ENCODE data around the gene RAP2A. TPM values are rescaled to one million over a fixed set of nuclear protein-coding genes. Genes with fewer than 3 reads are reported as not detected.

The RAP2A gene
- total RNA-seq, 2 donors from 2014 or later, result 31.0 to 39.4 TPM

- no peak for TF ChIP-seq CTCF (IDR thresholded peaks at IDR 0.05)
- H3K9me3 ChIP-seq, result no peaks in the 10 kb centered on the region
- H3K27ac ChIP-seq, result no peak overlapping the region
- H3K4me3 ChIP-seq, result no peak overlapping the region
- H3K36me3 ChIP-seq, result no peaks in the 10 kb centered on the region
- no peaks in the 10 kb centered on the region for H3K27me3 ChIP-seq (replicated peaks; ENCODE audit: insufficient read depth)
- H3K4me1 ChIP-seq (ENCODE audit: control insufficient read depth in 1 of 2, low read depth in 2 of 2), result peaks cover 17 to 28% of the 10 kb centered on the region in 2 donors
- DNase-seq (ENCODE audit: low spot score), result no peak
- no peak for ATAC-seq (ENCODE audit: insufficient number of reproducible peaks, low FRiP score, low read depth)
These were observed 5.1 kb downstream of the RAP2A start for GRCh38 chr13:97438856-97439595.

GRCh38 chr13:97440598-97441170 lies 6.7 kb downstream of the RAP2A start:
- Histone ChIP-seq H3K27me3 (replicated peaks; ENCODE audit: insufficient read depth) (no peaks in the 10 kb centered on the region), H3K9me3 (no peaks in the 10 kb centered on the region), H3K27ac (no peak overlapping the region), H3K4me3 (no peak overlapping the region), H3K36me3 (no peaks in the 10 kb centered on the region), H3K4me1 (ENCODE audit: control insufficient read depth in 1 of 2, low read depth in 2 of 2) (peaks cover 17 to 27% of the 10 kb centered on the region in 2 donors)
- no peak for TF ChIP-seq CTCF (IDR thresholded peaks at IDR 0.05)
- ATAC-seq (ENCODE audit: insufficient number of reproducible peaks, low FRiP score, low read depth) (no peak), DNase-seq (ENCODE audit: low spot score) (no peak)

- no peak overlapping the region for H3K27ac ChIP-seq
- TF ChIP-seq CTCF (IDR thresholded peaks at IDR 0.05), result no peak
- no peaks in the 10 kb centered on the region for H3K36me3 ChIP-seq
- no peak overlapping the region for H3K4me3 ChIP-seq
- DNase-seq (ENCODE audit: low spot score), result no peak
- H3K4me1 ChIP-seq (ENCODE audit: control insufficient read depth in 1 of 2, low read depth in 2 of 2), result peaks cover 12 to 20% of the 10 kb centered on the region in 2 donors
- no peaks in the 10 kb centered on the region for H3K27me3 ChIP-seq (replicated peaks; ENCODE audit: insufficient read depth)
- no peaks in the 10 kb centered on the region for H3K9me3 ChIP-seq
- no peak for ATAC-seq (ENCODE audit: insufficient number of reproducible peaks, low FRiP score, low read depth)
These were observed 7.4 kb downstream of the RAP2A start for GRCh38 chr13:97441368-97441767.

DNA sequence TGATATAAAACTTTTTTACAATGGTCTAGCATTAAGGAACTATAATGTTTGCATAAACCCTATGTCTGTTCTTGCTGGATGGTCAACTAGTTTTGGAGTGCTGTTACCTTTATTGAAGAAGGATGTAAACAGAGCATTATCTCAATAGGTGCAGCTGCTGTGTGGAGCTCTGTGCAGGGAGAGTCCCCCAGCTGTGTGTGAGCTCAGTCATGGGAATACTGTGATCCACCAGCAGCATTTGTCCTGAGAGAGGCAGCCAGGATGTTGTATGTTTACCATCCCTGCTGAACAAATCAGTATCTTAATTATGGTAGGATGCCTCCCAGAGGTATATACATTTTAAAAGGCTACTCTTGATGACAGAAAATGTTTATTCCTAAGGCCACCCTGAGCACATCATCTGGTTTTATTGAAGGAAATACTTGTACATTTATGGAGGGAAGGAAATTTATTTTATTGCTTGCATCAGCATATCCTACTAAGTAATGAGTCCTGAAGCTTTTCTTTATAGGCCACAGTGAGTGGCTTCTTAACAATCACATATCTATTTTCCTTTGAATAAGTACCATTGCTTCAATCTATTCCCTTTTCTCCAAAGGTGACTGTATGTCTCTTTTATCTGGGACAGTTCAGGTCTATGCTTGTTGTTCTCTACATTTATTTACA lies 11.7 kb downstream of the RAP2A start:
- Histone ChIP-seq H3K9me3 (no peaks in the 10 kb centered on the region), H3K4me3 (no peak overlapping the region), H3K27me3 (replicated peaks; ENCODE audit: insufficient read depth) (no peaks in the 10 kb centered on the region), H3K4me1 (ENCODE audit: control insufficient read depth in 1 of 2, low read depth in 2 of 2) (peaks cover 0 to 5% of the 10 kb centered on the region in 2 donors), H3K36me3 (no peaks in the 10 kb centered on the region), H3K27ac (no peak overlapping the region)
- ATAC-seq (ENCODE audit: insufficient number of reproducible peaks, low FRiP score, low read depth) (no peak), DNase-seq (ENCODE audit: low spot score) (no peak)
- no peak for TF ChIP-seq CTCF (IDR thresholded peaks at IDR 0.05)

DNA sequence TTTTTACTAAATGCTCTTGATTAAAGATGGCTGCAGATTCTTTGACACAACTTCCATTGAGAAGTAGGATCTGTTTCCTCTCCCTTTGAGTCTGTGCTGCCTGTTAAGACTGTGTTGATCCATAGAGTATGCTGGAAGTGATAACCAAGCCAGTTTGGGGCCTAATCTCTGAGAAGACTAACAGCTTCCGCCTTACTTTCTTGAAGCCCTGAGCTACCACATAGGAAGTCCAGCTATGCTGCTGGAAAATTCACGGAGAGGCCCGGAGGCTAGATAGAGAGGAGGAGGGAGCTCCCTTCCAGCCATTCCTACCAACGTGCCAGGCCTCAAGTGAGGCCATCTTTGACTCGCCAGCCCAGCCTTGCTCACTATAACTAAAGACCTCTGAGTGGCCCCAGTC lies 12.5 kb downstream of the RAP2A start:
- TF ChIP-seq CTCF (IDR thresholded peaks at IDR 0.05), result no peak
- DNase-seq (ENCODE audit: low spot score) (no peak), ATAC-seq (ENCODE audit: insufficient number of reproducible peaks, low FRiP score, low read depth) (no peak)
- H3K4me1 ChIP-seq (ENCODE audit: control insufficient read depth in 1 of 2, low read depth in 2 of 2), result peaks cover 0 to 6% of the 10 kb centered on the region in 2 donors
- H3K27ac ChIP-seq, result no peak overlapping the region
- H3K36me3 ChIP-seq, result no peaks in the 10 kb centered on the region
- H3K4me3 ChIP-seq, result no peak overlapping the region
- no peaks in the 10 kb centered on the region for H3K9me3 ChIP-seq
- H3K27me3 ChIP-seq (replicated peaks; ENCODE audit: insufficient read depth), result no peaks in the 10 kb centered on the region

All from thoracic aorta (tissue), 2 donors.